ENCODE results near the gene LARP4.

GRCh38 chr12:50353404-50353803 lies 47.3 kb upstream of the LARP4 start:
- no peak for TF ChIP-seq CTCF (IDR thresholded peaks at IDR 0.05)
- TF ChIP-seq POLR2A (IDR thresholded peaks at IDR 0.05) = no peak
- no peak for TF ChIP-seq POLR2AphosphoS5 (IDR thresholded peaks at IDR 0.05)

All from prostate gland (tissue), 2 donors.